NCI-H82 (cell line): ENCODE measurements around the gene ARMC2.

Experiments used
- DNase-seq: peaks from one replicate; lab custom pipeline; 2025; lab: John Stamatoyannopoulos, UW

The ARMC2 gene

GRCh38 chr6:109019911-109020310 lies 171.7 kb downstream of the ARMC2 start:
- no peak for DNase-seq

- no peak for DNase-seq
Measured at GRCh38 chr6:109021870-109022269, 173.6 kb downstream of the ARMC2 start.

GRCh38 chr6:109023356-109023925 lies 175.2 kb downstream of the ARMC2 start:
- no peak for DNase-seq
